Activated CD4-positive, alpha-beta T cell treated with anti-CD3 and anti-CD28 coated beads for 4 hours (primary cell): ENCODE measurements around the gene UTF1.
"Not testable (repeated sequence)": the region's sequence is repeated elsewhere in the genome, so short reads cannot be mapped to it uniquely, and the experiment has no call there.

ENCODE experiments used
- DNase-seq, 2 donors: peaks; one replicate each; pipeline ENCODE4 v3.0.0-alpha.2; 2020

UTF1 gene

DNA sequence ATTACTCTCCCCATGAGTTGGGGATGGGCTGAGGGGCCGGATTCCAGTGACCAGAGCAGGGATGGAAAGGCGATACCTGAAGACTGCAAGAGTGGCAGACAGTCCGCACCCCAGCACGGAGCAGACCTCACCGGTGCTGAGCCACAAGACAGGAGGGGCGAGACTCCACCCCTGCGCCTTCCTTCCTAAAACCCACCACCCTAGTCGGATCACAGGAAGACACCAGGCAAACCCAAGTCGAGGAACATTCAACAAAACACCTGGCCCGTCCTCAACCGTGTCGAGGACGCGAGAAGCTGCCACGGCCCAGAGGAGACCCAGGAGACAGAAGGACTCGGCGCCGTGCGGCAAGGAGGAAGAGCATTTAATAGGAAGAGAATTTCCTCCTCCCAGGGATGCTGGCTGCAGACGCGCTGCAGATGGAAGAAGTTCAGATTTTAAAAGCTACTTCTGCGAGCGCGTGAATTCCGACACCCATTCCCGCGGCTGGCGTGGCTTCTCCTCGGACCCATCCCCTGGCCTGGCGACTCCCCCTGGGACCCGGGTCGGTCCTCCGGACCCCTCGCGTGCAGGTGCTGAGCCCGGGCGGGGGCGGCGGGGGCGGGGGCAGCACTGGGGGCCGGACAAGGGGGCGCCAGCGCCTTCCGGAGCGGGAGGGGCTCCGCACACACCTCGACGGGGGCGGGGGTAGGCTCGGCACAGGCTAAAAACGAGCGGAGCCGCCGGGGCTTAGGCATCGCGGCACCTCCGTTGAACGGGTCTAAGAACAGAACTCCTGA lies 563 bp upstream of the UTF1 start:
- DNase-seq: no peak

DNA sequence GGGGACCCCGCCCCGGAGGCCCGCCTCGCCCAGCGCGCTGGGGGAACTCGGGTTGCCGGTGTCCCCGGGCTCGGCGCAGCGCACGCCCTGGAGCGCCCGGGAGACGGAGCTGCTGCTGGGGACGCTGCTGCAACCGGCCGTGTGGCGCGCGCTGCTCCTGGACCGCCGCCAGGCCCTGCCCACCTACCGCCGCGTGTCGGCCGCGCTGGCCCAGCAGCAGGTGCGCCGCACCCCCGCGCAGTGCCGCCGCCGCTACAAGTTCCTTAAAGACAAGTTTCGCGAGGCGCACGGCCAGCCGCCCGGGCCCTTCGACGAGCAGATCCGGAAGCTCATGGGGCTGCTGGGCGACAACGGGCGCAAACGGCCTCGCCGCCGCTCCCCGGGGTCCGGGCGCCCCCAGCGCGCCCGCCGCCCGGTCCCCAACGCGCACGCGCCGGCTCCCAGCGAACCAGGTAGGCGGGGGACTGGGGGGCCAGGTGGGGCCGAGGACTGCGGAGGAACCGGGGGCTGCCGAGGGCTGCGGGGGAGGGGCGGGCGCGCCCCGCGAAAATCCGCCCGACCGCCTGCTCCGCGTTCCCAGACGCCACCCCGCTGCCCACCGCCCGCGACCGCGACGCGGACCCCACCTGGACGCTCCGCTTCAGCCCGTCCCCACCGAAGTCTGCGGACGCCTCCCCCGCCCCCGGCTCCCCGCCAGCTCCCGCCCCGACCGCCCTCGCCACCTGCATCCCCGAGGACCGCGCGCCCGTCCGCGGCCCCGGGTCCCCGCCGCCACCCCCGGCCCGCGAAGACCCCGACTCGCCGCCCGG lies 574 bp downstream of the UTF1 start:
- no peak for DNase-seq

DNA sequence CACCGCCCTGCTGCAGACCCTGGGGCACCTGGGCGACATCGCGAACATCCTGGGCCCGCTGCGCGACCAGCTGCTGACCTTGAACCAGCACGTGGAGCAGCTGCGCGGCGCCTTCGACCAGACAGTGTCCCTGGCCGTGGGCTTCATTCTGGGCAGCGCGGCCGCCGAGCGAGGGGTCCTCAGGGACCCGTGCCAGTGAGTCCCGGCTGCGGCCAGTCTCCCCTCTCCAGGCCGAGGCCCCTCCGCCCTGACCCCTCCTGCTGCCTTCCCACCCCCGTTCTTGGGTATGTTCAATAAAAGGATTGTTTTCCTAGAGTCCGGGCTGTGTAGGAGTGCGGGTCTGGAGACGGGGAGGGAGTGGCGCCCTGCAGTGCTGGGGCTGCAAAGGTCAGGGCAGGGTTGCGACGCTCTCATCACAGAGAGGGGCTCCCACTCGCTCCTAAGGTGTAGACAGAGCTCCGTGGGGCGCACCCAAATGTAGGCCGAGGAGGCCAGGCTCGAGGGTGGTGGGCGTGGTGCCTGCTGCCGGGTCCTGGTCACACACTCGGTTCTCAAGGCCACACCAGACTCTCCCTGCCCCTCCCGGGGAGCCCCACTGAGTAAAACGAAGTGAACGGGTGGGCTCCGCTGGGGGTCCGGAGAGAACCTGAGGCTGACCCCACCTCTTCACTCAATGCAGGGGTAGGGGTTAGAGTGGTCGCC lies 1.4 kb downstream of the UTF1 start:
- no peak for DNase-seq

DNA sequence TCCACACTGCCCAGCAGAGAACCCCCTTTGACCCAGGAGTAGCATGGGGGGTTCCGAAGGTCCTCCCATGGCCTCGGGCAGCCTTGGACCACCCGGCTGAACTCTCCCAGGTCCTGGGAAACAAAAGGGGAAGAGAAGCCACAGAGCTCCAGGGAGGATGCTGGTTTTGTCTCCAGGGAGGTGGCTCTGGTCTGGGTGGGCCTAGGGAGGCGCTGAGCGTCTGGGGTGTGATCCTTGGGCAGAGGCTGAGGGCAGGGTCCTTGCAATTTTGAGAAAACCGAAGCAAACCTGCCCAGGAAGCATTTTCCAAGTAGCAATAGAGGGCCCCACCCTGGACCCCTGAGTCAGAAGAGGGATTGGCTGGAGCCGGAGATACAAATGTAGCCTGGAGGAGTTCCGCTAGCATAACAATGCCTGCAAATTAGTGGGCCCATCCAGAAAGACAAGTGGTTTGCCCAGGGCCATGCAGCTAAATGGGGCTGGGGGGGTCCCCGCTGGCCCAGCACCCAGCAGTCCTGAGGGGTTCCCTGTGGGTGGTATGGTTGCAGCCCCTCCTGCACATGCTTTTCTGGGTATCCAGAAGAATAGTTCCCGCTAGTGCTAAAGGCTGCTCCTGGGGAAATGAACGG lies 2.0 kb downstream of the UTF1 start:
- no peak for DNase-seq

DNA sequence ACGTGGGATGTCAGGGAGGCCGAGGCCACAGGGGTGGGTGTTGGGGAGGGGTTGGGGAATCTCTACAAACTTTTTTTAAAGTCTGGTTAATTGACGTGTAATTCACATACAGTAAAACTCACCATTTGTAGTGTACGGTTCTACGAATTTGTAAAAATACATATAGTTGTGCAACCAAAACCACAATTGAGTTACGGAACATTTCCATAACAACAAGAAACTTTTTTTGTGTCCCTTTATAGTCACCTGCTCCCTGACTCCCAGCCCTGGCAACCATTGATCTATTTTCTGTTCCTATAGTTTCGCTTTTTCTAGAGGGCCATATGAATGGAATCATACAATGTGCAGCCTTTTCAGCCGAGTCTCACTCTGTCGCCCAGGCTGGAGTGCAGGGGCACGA lies 4.8 kb downstream of the UTF1 start:
- not testable (repeated sequence) for DNase-seq

DNA sequence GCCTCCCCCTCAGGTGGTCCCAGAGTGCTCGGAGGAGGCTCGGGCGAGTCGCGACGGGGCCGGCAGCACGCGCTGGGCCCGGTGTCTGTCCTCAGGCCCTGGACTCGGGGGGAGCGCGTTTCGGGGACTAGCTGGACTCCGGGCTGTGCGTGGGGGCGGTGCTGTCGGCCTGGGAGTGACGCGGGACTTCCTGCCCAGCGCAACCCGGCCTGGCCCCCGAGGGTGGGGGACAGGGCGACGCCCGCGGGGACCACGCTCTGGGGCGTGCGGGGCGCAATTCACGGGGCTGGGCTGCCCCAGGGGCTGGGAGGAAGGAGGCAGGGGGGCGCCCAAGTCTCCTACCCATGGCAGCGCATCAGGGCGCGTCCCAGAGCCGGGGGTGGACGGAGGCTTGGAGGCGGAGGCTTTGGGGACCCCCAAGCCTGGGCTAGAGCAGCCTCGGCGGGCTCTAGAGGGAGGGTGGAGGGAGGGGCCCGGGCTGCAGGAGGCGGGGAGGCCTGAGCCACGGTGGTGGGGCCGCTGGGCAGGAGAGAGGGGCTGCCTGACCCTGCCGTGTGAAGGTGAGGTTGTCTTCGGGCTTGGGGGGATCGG lies 5.3 kb downstream of the UTF1 start:
- DNase-seq: no peak

DNA sequence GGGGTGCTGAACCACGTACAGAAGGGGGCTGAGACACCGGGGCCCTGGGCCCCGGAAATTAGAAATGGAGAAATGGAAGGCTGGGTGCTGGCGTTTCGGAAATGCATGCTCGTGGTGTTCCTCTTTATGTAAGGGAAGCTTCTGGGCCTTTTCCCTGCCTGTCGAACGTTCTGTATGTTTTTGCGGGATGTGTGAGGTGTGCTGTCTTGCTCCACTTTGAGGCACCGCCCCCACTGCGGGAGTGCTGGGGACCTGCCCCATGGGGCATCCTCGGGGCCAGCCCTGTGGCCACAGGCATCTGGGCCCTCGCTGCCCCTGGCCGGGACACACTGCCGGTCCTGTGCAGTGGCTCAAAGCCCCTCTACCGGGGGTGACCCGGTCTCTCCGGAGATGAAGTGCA lies 5.9 kb downstream of the UTF1 start:
- no peak for DNase-seq

DNA sequence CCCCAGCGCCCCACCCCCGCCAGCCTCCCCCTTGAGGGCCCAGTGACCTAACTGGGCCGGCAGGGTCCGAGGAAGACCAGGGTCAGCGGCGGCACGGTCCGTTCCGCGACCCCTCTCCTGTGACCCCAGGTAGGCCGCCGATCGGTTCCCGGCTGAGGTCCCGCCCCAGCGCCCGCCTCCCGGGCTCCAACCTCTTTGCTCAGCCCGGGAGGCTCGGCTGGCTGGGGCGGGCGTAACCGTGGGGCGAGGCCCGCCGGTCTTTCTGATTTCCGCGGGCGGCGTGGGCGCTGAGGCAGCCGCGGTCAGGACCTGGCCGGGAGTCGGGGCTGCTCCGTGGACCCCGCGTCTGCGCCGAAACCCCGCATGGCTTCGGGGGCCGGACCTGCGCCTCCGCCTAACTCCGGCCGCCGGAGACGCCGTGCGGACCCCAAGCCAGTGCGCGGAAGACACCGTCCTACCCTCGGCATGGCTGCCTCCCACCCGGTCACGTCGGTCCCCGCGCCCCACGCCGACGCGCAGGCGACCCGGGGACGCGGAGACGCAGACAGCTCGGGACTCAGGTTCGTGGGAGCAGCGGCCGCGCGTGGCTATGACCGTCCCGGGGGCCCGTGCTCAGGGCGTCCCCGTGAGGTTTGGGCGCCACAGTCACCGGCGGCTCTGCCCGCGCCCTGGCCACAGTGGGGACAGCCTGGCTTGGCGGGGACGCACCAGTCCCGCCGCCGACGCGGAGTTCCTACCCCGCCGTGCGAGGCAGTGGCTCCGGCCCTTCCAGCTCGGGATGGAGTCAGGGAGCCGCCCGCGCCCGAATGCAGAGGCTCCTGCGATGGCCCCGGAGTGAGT lies 6.6 kb downstream of the UTF1 start:
- DNase-seq: no peak

DNA sequence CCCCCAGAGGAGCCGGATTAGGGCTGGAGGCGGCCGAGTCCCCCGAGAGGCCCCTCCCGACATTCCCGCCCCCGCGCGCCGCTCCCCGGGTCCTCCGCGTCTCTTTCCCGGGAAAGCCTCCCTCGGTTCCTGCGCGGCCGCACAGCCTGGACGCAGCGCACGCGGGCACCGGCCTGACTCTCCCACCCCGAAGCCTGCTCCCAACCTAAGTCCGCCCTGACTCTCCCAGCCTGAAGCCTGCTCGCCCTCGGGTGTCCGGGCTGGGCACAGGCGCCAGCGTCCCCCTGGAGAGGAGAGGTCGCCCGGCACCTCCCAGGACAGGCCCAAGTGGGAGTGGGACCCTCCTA lies 7.2 kb downstream of the UTF1 start:
- no peak for DNase-seq

DNA sequence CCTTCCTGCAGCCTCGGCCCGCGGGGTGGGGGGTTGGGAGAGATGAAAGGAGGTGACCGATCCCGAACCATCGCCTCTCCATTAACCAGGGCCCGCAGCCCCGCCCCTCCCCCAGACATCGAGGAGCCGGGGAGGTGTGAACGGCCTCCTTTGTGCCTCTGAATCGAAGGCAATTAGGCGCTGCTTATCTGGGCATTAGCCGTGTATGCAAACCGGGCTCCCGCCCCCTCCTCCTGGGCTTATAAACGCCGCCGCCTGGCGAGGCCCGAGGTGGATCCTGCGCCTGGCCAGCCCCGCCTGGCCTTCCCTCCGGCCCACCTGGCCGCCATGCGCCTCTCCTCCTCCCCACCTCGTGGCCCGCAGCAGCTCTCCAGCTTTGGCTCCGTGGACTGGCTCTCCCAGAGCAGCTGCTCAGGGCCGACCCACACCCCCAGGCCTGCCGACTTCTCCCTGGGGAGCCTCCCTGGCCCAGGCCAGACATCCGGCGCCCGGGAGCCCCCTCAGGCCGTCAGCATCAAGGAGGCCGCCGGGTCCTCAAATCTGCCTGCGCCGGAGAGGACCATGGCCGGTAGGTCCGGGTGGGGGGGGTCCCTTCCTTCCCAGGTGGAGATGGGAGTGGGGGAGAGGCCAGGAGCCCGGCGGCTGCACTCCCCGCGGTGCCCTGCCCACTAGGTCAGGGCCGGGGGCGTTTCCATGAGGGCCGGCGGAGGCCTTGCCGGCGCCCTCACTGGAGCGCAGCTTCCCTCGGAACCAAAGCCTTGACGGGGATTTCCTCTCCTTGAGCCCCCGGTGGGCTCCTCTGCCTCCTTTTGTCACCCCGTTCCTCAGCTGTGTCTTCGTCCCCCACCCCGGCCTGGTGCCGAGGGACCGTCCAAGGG lies 7.8 kb downstream of the UTF1 start, which contains the start of gene VENTX:
Gene VENTX (plus strand): TSS at position 268 of the 878 bp plus-strand sequence. CDS start 60 bp downstream, at position 328.
- DNase-seq: no peak

DNA sequence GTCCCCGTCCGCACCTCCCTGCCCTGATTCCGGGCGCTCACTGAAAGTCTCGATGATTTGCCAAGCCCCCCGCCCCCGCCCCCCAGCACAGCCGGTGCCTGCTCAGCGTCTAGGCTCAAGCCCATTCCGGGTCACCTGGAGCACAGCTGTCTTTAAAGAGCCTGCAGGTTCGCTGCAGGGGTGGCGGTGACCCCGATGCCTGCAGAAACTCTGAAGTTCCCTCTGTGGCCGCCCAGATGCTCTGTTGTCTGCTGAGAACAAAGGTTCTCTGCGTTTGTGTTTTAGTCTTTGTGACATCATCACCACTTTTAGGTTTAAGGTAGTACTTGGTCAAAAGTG lies 8.4 kb downstream of the UTF1 start:
- DNase-seq: no peak

DNA sequence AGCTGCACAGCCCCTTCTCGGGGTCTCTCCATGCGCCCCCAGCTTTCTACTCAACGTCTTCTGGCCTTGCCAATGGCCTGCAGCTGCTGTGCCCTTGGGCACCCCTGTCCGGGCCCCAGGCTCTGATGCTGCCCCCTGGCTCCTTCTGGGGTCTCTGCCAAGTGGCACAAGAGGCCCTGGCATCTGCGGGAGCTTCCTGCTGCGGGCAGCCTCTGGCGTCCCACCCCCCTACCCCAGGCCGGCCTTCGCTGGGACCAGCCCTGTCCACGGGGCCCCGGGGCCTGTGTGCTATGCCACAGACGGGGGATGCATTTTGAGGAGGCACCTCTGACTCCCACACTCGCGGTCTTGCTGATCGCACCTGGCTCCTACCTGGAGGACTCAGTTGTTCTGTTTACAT lies 10.0 kb downstream of the UTF1 start:
- no peak for DNase-seq

DNA sequence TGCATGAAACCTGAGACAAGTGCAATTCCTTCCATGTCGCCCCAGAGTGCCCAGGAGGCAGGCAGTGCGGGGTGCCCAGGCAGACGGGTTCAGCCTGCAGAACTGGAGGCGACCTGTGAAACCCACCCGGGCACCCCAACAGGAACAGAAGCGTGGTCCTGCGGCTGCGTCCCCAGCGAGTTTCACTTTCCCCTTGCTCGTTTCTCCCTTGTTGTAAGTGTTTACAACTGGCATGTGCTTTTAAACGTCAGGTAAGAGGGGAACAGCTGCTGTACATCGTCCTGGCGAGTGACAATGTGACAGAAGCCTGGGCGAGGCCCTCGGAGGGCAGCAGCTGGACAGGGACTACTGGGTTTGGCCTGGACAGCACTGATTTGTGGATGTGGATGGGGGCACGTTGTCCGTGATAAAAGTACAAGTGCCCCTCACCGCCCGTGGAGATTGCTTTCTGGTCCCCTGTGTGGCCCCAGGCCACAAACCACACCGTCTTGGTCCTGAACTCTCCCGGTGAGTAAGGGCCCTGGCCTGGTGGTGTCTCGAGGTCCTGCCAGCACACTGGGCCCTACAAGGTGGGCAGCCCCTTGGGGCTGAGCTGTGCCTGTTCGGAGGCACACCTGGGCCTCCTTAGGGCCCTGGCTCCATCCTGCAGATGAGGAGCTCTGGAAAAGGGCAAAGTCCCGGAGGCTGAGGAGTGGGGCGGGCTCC lies 11.6 kb downstream of the UTF1 start:
- DNase-seq: no peak

DNA sequence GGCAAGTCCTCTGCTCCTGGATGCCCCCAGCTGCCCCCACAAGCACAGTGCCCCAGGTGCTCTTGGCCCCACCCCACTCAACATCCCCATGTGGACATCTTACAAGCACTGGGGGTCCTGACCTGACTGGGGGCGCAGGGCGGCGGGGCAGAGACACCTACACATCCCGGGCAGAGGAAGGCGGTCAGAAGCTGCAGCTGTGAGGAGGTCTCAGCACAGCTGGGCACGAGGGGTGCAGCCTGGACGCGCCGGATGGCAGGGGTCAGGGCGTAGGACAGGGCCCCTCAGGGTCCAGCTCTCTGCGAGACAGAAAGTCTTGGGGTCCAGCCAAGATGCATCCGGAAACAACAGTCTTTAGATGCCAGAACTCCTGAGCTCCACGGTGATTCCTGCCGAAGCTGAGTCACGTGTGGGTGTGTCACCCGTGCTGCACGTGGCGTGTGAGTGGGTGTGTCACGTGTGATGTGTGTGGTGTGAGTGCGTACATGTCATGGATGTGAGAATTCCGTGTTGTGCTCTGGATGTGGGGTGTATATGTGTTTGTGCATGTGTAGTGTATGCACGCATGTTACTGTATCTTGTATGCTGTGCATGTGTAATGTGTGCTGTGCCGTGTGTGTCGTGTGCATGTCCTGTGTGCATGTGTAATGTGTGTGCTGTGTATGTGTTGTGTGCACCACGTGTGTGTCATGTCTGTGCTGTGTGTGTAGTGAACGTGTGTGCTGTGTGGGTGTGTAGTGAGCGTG lies 12.8 kb downstream of the UTF1 start:
- DNase-seq: no peak

DNA sequence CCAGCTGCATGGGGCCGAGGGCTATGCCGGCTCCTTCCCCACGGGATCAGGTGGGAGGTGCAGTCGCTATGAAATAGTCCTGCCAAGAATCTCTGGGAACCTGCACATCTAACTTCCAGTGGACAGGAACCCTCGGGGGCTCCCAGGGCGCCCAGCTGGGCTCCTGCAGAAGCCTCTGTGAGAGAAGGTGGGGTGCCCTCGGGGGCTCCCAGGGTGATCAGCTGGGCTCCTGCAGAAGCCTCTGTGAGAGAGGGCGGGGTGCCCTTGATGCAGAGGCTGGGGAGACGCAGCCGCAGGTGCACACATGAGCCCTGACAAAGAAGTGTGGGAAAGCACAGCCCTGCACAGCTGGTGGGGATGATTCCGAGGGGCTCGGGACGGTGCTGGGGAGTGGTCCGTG lies 13.6 kb downstream of the UTF1 start:
- no peak for DNase-seq

DNA sequence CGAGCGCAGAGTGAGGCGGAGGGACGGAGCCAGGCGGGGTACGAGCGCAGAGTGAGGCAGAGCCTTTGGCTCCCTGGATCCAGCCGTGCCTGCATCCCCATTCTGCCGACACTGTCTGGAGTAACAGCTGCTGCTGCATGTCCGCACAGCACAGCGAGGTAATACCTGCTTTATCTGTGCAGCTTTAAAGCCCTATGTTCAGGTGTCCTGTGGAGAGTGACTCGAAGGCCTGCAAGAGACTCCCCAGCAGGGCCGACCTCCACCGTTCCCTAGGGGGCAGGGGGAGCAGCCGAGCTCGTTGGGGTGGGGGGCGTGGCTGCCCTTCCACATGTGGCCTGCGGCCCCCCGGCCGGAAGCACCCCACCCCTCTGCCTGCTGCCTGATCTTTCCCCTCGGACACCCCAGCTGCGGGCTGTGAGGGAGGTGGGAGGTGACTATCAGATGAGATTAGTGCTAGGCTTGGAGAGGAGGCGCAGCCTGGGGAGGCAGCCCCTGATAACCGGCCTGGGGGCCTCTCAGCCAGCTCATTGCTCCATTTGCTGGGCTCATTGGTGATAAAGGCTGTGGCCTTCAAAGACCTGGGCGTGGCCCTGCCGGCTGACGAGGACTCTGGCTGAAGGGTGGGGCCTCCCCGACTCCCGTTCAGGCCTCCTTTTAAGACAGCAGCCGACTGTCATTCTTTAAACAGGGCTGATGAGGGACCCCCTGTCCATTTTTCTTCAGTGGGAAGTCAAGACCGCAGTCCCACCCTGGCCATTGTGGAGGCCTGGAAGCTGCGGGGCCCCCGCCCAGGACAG lies 15.6 kb downstream of the UTF1 start:
- no peak for DNase-seq

DNA sequence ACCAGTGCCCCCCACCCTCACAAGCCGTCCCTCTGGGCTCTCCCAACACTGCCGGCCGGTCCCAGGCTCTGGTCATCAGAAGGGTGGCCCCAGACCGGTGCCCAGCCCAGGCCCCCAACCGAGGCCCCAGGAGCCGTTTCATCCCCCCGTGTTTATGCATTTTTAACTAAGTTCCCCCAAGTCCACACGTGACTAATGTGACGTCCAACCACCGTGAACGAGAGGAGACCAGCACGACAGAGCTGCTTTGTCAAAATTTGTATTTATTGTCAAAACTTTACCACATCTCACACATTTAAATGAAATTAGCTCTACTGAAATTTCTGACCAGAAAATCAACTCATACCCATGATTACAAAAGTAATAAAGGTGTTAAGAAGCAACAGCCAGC lies 16.2 kb downstream of the UTF1 start:
- no peak for DNase-seq

DNA sequence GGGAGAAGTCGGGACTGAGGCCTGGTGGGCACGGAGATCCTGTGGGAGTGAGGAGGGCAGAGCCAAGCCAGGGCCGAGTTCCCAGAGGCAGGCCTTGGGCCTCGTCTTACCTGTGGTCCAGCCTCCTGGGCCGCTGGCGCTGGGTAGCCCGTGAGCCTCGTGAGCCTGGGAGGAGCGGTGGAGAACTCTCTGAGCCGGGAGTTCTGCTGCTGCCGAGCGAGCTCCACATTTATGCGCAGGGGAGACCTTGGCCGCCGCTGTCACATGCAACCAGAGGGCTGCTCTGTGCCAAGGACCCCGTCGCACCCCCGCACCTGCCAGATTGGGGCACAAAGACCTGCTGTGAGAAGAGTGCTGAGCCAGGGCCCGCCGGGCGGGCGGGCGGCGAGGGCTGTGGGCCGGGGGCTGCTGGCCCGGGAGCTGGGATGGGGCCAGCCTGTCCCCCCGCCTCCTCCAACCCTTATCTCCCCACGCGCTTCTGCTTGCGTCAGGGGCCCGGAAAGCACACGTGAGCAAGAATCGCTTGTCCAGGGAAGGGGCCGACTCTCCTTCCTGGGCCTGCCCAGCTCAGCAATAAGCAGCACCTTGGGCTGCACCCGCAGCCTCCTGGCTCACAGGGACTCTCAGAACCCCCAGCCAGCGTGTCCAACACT lies 17.8 kb downstream of the UTF1 start:
- no peak for DNase-seq
